Osteocyte (in vitro differentiated cells): ENCODE results near the gene UQCC3. TPM values are rescaled to one million over a fixed set of nuclear protein-coding genes. Genes with fewer than 3 reads are reported as not detected.

Experiments
- DNase-seq: peaks from one replicate; pipeline ENCODE4 v3.0.0; 2021; ENCODE audit warnings: mixed read lengths; ENCODE audit not compliant: unreplicated experiment; ENCODE audit errors: extremely low spot score
- H3K27ac Mint-ChIP-seq: one replicate; pipeline ENCODE4 v1.8.0; 2021; ENCODE audit warnings: mild to moderate bottlenecking, mixed read lengths; ENCODE audit not compliant: unreplicated experiment
- H3K27me3 Mint-ChIP-seq: one replicate; pipeline ENCODE4 v1.8.0; 2021; ENCODE audit warnings: mixed read lengths; ENCODE audit not compliant: unreplicated experiment
- H3K36me3 Mint-ChIP-seq: one replicate; pipeline ENCODE4 v1.8.0; 2021; ENCODE audit warnings: mixed read lengths; ENCODE audit not compliant: unreplicated experiment
- H3K4me1 Mint-ChIP-seq: one replicate; pipeline ENCODE4 v1.8.0; 2021; ENCODE audit warnings: mixed read lengths; ENCODE audit not compliant: unreplicated experiment
- H3K4me3 Mint-ChIP-seq: one replicate; pipeline ENCODE4 v1.8.0; 2021; ENCODE audit warnings: mild to moderate bottlenecking, moderate library complexity, mixed read lengths; ENCODE audit not compliant: unreplicated experiment
- H3K9me3 Mint-ChIP-seq: one replicate; pipeline ENCODE4 v1.8.0; 2021; ENCODE audit warnings: mixed read lengths; ENCODE audit not compliant: unreplicated experiment
- CTCF ChIP-seq: fragments of 200-600 bp; sonication (generic); IDR thresholded peaks from 2 replicates; pipeline ENCODE4 v1.5.0; 2021; ENCODE audit warnings: antibody characterized with exemption, mild to moderate bottlenecking, moderate library complexity
- total RNA-seq: library from RNA; stranded (reverse); gene quantifications from 2 replicates; pipeline ENCODE4 v1.2.1, GENCODE V29; 2021

Gene UQCC3
- total RNA-seq, 1 donor from 2014 or later = 6.3 TPM

GRCh38 chr11:62713343-62713742, 41.9 kb downstream of the UQCC3 start:
- no peak overlapping the region for H3K4me3 Mint-ChIP-seq
- H3K4me1 Mint-ChIP-seq = peaks cover 26% of the 10 kb centered on the region
- no peak for TF ChIP-seq CTCF
- H3K9me3 Mint-ChIP-seq = no peaks in the 10 kb centered on the region
- H3K27me3 Mint-ChIP-seq = no peaks in the 10 kb centered on the region
- peak overlapping the region; percentile 57 for H3K27ac Mint-ChIP-seq
- no peak for DNase-seq
- peaks cover 44% of the 10 kb centered on the region for H3K36me3 Mint-ChIP-seq

GRCh38 chr11:62715150-62716130, 44.0 kb downstream of the UQCC3 start:
- no peak overlapping the region for H3K4me3 Mint-ChIP-seq
- TF ChIP-seq CTCF = no peak
- DNase-seq = no peak
- H3K27me3 Mint-ChIP-seq = no peaks in the 10 kb centered on the region
- H3K9me3 Mint-ChIP-seq = no peaks in the 10 kb centered on the region
- peak overlapping the region; percentile 59 for H3K27ac Mint-ChIP-seq
- peaks cover 53% of the 10 kb centered on the region for H3K36me3 Mint-ChIP-seq
- peaks cover 9% of the 10 kb centered on the region for H3K4me1 Mint-ChIP-seq

GRCh38 chr11:62716206-62716605, 44.7 kb downstream of the UQCC3 start:
- no peak for TF ChIP-seq CTCF
- no peak overlapping the region for H3K27ac Mint-ChIP-seq
- no peak overlapping the region for H3K4me3 Mint-ChIP-seq
- H3K9me3 Mint-ChIP-seq = no peaks in the 10 kb centered on the region
- H3K27me3 Mint-ChIP-seq = no peaks in the 10 kb centered on the region
- no peak for DNase-seq
- peaks cover 9% of the 10 kb centered on the region for H3K4me1 Mint-ChIP-seq
- peaks cover 53% of the 10 kb centered on the region for H3K36me3 Mint-ChIP-seq

GRCh38 chr11:62716816-62717215, 45.3 kb downstream of the UQCC3 start:
- DNase-seq = no peak
- peaks cover 60% of the 10 kb centered on the region for H3K36me3 Mint-ChIP-seq
- no peak overlapping the region for H3K4me3 Mint-ChIP-seq
- H3K27me3 Mint-ChIP-seq = no peaks in the 10 kb centered on the region
- no peaks in the 10 kb centered on the region for H3K9me3 Mint-ChIP-seq
- no peak for TF ChIP-seq CTCF
- peaks cover 9% of the 10 kb centered on the region for H3K4me1 Mint-ChIP-seq
- no peak overlapping the region for H3K27ac Mint-ChIP-seq

- H3K9me3 Mint-ChIP-seq = no peaks in the 10 kb centered on the region
- no peak for TF ChIP-seq CTCF
- no peak for DNase-seq
- H3K36me3 Mint-ChIP-seq = peaks cover 69% of the 10 kb centered on the region
- H3K27ac Mint-ChIP-seq = peak overlapping the region; percentile 35
- H3K4me3 Mint-ChIP-seq = no peak overlapping the region
- H3K27me3 Mint-ChIP-seq = no peaks in the 10 kb centered on the region
- peaks cover 16% of the 10 kb centered on the region for H3K4me1 Mint-ChIP-seq
Observed at GRCh38 chr11:62719302-62719978, 48.0 kb downstream of the UQCC3 start.
